GM06990 (cell line): Measurements from ENCODE around the gene MRPL12.
"Not testable (repeated sequence)": the region's sequence is repeated elsewhere in the genome, so short reads cannot be mapped to it uniquely, and the experiment has no call there.

Experiments
- DNase-seq: peaks from one replicate; pipeline ENCODE4 v3.0.0-alpha.2; 2011; ENCODE audit not compliant: insufficient read length; ENCODE audit errors: extremely low read depth
- H3K27me3 ChIP-seq: replicated peaks from 2 replicates; pipeline ENCODE4 v1.6.0; 2011; ENCODE audit warnings: low read length; ENCODE audit not compliant: control insufficient read depth, insufficient read depth
- H3K36me3 ChIP-seq: 2 replicates; pipeline ENCODE4 v1.5.1; 2011; ENCODE audit warnings: low read length; ENCODE audit not compliant: control insufficient read depth, insufficient read depth
- H3K4me3 ChIP-seq: replicated peaks from 2 replicates; pipeline ENCODE4 v1.5.1; 2011; ENCODE audit warnings: low read depth, mild to moderate bottlenecking, control low read depth, low read length
- TF ChIP-seq, protein P1 (sequence below): IDR thresholded peaks from 2 replicates; pipeline ENCODE4 v1.5.1; 2011; ENCODE audit warnings: low read length, control low read depth, mild to moderate bottlenecking, inconsistent platforms; ENCODE audit not compliant: insufficient read depth, poor library complexity, severe bottlenecking

MRPL12 gene

GRCh38 chr17:81675515-81676221, 27.5 kb upstream of the MRPL12 start:
- not testable (repeated sequence) for H3K4me3 ChIP-seq, DNase-seq

DNA sequence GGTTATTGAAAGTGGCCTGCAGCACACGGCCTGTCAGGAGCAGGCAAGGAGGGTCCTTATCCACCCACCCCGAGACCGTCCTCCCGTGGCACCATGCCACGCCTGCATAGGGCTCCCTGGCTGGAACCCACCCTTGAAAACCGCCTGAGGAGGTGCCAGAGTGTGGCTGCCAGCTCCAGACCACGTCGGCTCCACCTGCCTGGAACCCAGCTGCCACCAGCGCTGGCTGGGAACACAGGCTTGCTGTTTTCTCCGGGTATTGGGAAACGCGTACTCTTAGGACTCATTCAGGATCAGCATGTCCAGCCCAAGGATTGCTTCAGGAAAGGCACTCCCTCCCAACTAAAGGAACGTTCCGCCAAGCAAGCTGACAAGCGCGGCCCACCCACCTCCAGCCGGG, 26.3 kb upstream of the MRPL12 start:
- TF ChIP-seq, protein P1, sequence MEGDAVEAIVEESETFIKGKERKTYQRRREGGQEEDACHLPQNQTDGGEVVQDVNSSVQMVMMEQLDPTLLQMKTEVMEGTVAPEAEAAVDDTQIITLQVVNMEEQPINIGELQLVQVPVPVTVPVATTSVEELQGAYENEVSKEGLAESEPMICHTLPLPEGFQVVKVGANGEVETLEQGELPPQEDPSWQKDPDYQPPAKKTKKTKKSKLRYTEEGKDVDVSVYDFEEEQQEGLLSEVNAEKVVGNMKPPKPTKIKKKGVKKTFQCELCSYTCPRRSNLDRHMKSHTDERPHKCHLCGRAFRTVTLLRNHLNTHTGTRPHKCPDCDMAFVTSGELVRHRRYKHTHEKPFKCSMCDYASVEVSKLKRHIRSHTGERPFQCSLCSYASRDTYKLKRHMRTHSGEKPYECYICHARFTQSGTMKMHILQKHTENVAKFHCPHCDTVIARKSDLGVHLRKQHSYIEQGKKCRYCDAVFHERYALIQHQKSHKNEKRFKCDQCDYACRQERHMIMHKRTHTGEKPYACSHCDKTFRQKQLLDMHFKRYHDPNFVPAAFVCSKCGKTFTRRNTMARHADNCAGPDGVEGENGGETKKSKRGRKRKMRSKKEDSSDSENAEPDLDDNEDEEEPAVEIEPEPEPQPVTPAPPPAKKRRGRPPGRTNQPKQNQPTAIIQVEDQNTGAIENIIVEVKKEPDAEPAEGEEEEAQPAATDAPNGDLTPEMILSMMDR: no peak
- H3K27me3 ChIP-seq: no peaks in the 10 kb centered on the region
- H3K36me3 ChIP-seq: peaks cover 18% of the 10 kb centered on the region
- no peak overlapping the region for H3K4me3 ChIP-seq
- DNase-seq: no peak

More at GRCh38 chr17:81675515-81676221, 27.5 kb upstream of the MRPL12 start:
- H3K27me3 ChIP-seq: not testable (repeated sequence)
- H3K36me3 ChIP-seq: peaks cover 25% of the 10 kb centered on the region
- TF ChIP-seq, protein P1: peak; percentile 44

- no peak for DNase-seq
- H3K4me3 ChIP-seq: no peak overlapping the region
- no peaks in the 10 kb centered on the region for H3K27me3 ChIP-seq
- no peaks in the 10 kb centered on the region; the same call in 1 of the 2 replicates for H3K36me3 ChIP-seq
- TF ChIP-seq, protein P1: no peak
Measured at GRCh38 chr17:81680150-81680549, 23.0 kb upstream of the MRPL12 start.

GRCh38 chr17:81681672-81682071, 21.5 kb upstream of the MRPL12 start:
- DNase-seq: no peak
- no peak overlapping the region for H3K4me3 ChIP-seq
- H3K27me3 ChIP-seq: no peaks in the 10 kb centered on the region
- TF ChIP-seq, protein P1: no peak
- peaks cover 12% of the 10 kb centered on the region for H3K36me3 ChIP-seq

DNA sequence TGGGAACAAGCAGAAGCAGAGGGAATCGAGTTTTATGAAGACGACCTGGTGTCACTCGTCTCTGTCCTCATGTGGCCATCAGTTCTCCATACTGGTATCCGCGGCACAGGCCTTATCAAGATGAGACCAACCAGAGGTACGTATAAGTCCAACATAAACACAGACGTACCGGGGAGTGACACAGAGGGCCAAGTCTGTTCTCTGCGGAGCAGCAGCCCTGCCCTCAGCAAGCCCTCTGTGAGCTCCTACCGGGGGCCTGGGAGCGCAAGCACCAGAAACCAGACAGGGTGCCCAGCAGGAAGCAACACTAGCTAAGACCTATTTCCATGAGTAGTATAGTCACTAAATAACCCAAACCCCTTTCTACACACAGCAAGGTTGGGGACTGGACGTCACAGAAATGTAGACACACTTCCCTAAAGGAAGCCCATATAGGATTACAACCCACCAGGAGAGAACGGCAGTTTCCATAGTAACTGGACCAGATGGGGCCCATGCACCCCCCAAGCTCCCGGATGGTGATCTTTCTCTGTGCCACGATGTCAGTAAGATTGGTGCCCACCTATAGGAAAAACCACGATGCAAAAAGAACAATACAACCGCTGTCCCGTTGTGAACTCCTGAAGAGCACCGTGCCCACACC, 20.5 kb upstream of the MRPL12 start:
- Histone ChIP-seq H3K27me3 (no peaks in the 10 kb centered on the region), H3K36me3 (peaks cover 21% of the 10 kb centered on the region), H3K4me3 (peak overlapping the region; percentile 92)
- DNase-seq: no peak
- TF ChIP-seq, protein P1: no peak
